K562 (cell line): Measurements from ENCODE around the gene DEDD. TPM values are rescaled to one million over a fixed set of nuclear protein-coding genes. Genes with fewer than 3 reads are reported as not detected.

ENCODE experiments used
- CCAR2 ChIP-seq: fragments of 200-400 bp; formaldehyde crosslinking; IDR thresholded peaks from 2 replicates; pipeline ENCODE4 v1.6.1; 2017; ENCODE audit warnings: mild to moderate bottlenecking, low read depth, low read length
- ETS1 ChIP-seq: conservative IDR thresholded peaks from 2 replicates; pipeline ENCODE4 v1.6.1; 2011; ENCODE audit warnings: low read depth, mild to moderate bottlenecking, low read length; ENCODE audit not compliant: control insufficient read depth
- FOS ChIP-seq: IDR thresholded peaks from 3 replicates; pipeline ENCODE4 v1.6.1; 2011; ENCODE audit not compliant: insufficient read length; ENCODE audit errors: extremely low read depth
- FOXK2 ChIP-seq, 2 experiments: fragments of 450-650 bp; IDR thresholded peaks in 1 of 2; conservative IDR thresholded peaks in 1 of 2; 2 replicates each; pipeline ENCODE4 v1.6.1; 2016; ENCODE audit warnings: low read depth in 2 of 2, mild to moderate bottlenecking in 1 of 2
- GTF2A2 ChIP-seq: IDR thresholded peaks from 2 replicates; pipeline ENCODE4 v1.6.1; 2016; ENCODE audit warnings: mild to moderate bottlenecking, missing genetic modification characterization, missing compliant biosample characterization
- HSF4 ChIP-seq: fragments of 250-450 bp; sonication (Bioruptor Pico); IDR thresholded peaks from 2 replicates; pipeline ENCODE4 v2.1.2; 2022; ENCODE audit warnings: mild to moderate bottlenecking, moderate library complexity, borderline replicate concordance
- NR0B1 ChIP-seq: fragments of 450-650 bp; IDR thresholded peaks from one replicate; pipeline ENCODE4 v1.6.1; 2018; ENCODE audit warnings: mild to moderate bottlenecking, moderate library complexity; ENCODE audit not compliant: partially characterized antibody
- PCBP2 ChIP-seq: fragments of 200-400 bp; formaldehyde crosslinking; IDR thresholded peaks from 2 replicates; pipeline ENCODE4 v1.6.1; 2018; ENCODE audit warnings: low read length, low read depth, mild to moderate bottlenecking, moderate library complexity; ENCODE audit not compliant: poor library complexity, severe bottlenecking
- POLR3A ChIP-seq: IDR thresholded peaks from 2 replicates; pipeline ENCODE4 v1.6.1; 2011; ENCODE audit warnings: borderline replicate concordance, mild to moderate bottlenecking, moderate library complexity; ENCODE audit not compliant: insufficient read length, insufficient read depth; ENCODE audit errors: extremely low read depth
- PRMT5 ChIP-seq: sonication (generic); formaldehyde crosslinking; IDR thresholded peaks from 2 replicates; pipeline ENCODE4 v1.5.0; 2020; ENCODE audit warnings: missing genetic modification reagents
- TBL1XR1 ChIP-seq, 2 experiments: IDR thresholded peaks; 2 replicates each; pipeline ENCODE4 v1.6.1; 2012; ENCODE audit warnings: improper control_type of control experiment in 2 of 2, low read length in 2 of 2, mild to moderate bottlenecking in 1 of 2
- ZNF431 ChIP-seq: sonication (generic); formaldehyde crosslinking; IDR thresholded peaks from 2 replicates; pipeline ENCODE4 v1.8.0; 2022; ENCODE audit warnings: mild to moderate bottlenecking, missing genetic modification reagents
- polyA plus RNA-seq, 8 experiments: library from polyadenylated mRNA; depleted of rRNA in 4 of 8; stranded (reverse) in 5 of 8; unstranded in 3 of 8; fragments of >200 nt; fragmentation: Nextera tagmentation in 2 of 8; fragmentation: Illumina TruSeq in 1 of 8; extraction: Ambion mirVana in 2 of 8; extraction: Trizol in 1 of 8; gene quantifications; 2 replicates each; pipeline versions ENCODE4 v1.2.1 to v1.2.3, GENCODE V29; 2011 to 2014; ENCODE audit warnings: inconsistent platforms in 1 of 8, missing spikeins in 1 of 8
- total RNA-seq, 7 experiments: library from RNA; depleted of rRNA in 6 of 7; stranded (reverse); fragments of >200 nt in 6 of 7; fragmentation: Illumina TruSeq in 2 of 7; extraction: Trizol in 2 of 7; gene quantifications; 2 replicates each; pipeline versions ENCODE4 v1.2.1 to v1.2.3, GENCODE V29; 2011 to 2021; ENCODE audit warnings: low replicate concordance in 1 of 7
- TF ChIP-seq, protein P1 (sequence below), 2 experiments: fragments of 450-650 bp in 1 of 2; IDR thresholded peaks; 2 replicates each; pipeline ENCODE4 v1.6.1; 2011 to 2017; ENCODE audit warnings: low read depth in 2 of 2, antibody characterized with exemption in 1 of 2, borderline replicate concordance in 1 of 2, low read length in 1 of 2, mild to moderate bottlenecking in 1 of 2, mixed read lengths in 1 of 2; ENCODE audit not compliant: control insufficient read depth in 1 of 2
- TF ChIP-seq, protein P2 (sequence below): fragments of 450-650 bp; IDR thresholded peaks from 2 replicates; pipeline ENCODE4 v1.6.1; 2016; ENCODE audit warnings: mild to moderate bottlenecking
- TF ChIP-seq, protein P3 (sequence below): fragments of 450-650 bp; IDR thresholded peaks from 2 replicates; pipeline ENCODE4 v1.6.1; 2016

Gene DEDD
- total and polyA plus RNA-seq, 9 of the 15 experiments (the other 6 are each of a cell fraction or from before 2014, with no cell fraction given): 11.6 to 41.0 (median 16.8) TPM

- TF ChIP-seq NR0B1 (no peak), ETS1 (0 out of 2 replicates have a peak, but pooled peaks have one; percentile 47), ZNF431 (CRISPR knock-in tag) (no peak), GTF2A2 (tag) (peak; percentile 48; the same call in 1 of the 2 replicates), FOXK2 (conservative IDR thresholded peaks at IDR 0.05 in 1 of 2, IDR thresholded peaks at IDR 0.05 in 1 of 2; ENCODE audit: low read depth in 2 of 2) (peak; percentile 90 to 92), FOS (no peak), PCBP2 (no peak), PRMT5 (CRISPR knock-in tag) (no peak), TBL1XR1 (IDR thresholded peaks at IDR 0.05; ENCODE audit: low read length in 2 of 2) (0 out of 4 replicates have a peak, but pooled peaks of 1 of the 2 experiments have one; percentile 32), HSF4 (CRISPR knock-in tag) (peak; percentile 50; the same call in 1 of the 2 replicates), CCAR2 (no peak), POLR3A (no peak)
- TF ChIP-seq, protein P1, sequence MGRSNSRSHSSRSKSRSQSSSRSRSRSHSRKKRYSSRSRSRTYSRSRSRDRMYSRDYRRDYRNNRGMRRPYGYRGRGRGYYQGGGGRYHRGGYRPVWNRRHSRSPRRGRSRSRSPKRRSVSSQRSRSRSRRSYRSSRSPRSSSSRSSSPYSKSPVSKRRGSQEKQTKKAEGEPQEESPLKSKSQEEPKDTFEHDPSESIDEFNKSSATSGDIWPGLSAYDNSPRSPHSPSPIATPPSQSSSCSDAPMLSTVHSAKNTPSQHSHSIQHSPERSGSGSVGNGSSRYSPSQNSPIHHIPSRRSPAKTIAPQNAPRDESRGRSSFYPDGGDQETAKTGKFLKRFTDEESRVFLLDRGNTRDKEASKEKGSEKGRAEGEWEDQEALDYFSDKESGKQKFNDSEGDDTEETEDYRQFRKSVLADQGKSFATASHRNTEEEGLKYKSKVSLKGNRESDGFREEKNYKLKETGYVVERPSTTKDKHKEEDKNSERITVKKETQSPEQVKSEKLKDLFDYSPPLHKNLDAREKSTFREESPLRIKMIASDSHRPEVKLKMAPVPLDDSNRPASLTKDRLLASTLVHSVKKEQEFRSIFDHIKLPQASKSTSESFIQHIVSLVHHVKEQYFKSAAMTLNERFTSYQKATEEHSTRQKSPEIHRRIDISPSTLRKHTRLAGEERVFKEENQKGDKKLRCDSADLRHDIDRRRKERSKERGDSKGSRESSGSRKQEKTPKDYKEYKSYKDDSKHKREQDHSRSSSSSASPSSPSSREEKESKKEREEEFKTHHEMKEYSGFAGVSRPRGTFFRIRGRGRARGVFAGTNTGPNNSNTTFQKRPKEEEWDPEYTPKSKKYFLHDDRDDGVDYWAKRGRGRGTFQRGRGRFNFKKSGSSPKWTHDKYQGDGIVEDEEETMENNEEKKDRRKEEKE (IDR thresholded peaks at IDR 0.05; ENCODE audit: borderline replicate concordance in 1 of 2, control insufficient read depth in 1 of 2, low read depth in 2 of 2, low read length in 1 of 2): peak in 1 of 2 experiments; percentile 91; a peak in 2 of 4 replicates
- TF ChIP-seq, protein P2, sequence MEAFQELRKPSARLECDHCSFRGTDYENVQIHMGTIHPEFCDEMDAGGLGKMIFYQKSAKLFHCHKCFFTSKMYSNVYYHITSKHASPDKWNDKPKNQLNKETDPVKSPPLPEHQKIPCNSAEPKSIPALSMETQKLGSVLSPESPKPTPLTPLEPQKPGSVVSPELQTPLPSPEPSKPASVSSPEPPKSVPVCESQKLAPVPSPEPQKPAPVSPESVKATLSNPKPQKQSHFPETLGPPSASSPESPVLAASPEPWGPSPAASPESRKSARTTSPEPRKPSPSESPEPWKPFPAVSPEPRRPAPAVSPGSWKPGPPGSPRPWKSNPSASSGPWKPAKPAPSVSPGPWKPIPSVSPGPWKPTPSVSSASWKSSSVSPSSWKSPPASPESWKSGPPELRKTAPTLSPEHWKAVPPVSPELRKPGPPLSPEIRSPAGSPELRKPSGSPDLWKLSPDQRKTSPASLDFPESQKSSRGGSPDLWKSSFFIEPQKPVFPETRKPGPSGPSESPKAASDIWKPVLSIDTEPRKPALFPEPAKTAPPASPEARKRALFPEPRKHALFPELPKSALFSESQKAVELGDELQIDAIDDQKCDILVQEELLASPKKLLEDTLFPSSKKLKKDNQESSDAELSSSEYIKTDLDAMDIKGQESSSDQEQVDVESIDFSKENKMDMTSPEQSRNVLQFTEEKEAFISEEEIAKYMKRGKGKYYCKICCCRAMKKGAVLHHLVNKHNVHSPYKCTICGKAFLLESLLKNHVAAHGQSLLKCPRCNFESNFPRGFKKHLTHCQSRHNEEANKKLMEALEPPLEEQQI: no peak
- TF ChIP-seq, protein P3, sequence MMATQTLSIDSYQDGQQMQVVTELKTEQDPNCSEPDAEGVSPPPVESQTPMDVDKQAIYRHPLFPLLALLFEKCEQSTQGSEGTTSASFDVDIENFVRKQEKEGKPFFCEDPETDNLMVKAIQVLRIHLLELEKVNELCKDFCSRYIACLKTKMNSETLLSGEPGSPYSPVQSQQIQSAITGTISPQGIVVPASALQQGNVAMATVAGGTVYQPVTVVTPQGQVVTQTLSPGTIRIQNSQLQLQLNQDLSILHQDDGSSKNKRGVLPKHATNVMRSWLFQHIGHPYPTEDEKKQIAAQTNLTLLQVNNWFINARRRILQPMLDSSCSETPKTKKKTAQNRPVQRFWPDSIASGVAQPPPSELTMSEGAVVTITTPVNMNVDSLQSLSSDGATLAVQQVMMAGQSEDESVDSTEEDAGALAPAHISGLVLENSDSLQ: peak; percentile 34; the same call in 1 of the 2 replicates
Observed at GRCh38 chr1:161153682-161154337, 21.3 kb upstream of the DEDD start, which contains the start of gene UFC1 (continued).
